ENCODE results near the gene PHLDB1.
"Not testable (repeated sequence)": the region's sequence is repeated elsewhere in the genome, so short reads cannot be mapped to it uniquely, and the experiment has no call there.

The PHLDB1 gene

GRCh38 chr11:118607401-118608359 lies at the start of gene PHLDB1:
TSS of gene PHLDB1 (plus strand) at chr11:118607615. CDS start at chr11:118613837, 6,222 bp downstream.
- DNase-seq (ENCODE audit: low read depth in 3 of 3) = peak in 1 of 3 experiments; percentile 39

- DNase-seq (ENCODE audit: low read depth in 3 of 3) = no peak
Measured at GRCh38 chr11:118560806-118561205, 46.6 kb upstream of the PHLDB1 start.

- no peak for DNase-seq (ENCODE audit: low read depth in 3 of 3)
Measured at GRCh38 chr11:118565051-118565450, 42.4 kb upstream of the PHLDB1 start.

- no peak for DNase-seq (ENCODE audit: low read depth in 3 of 3)
Measured at GRCh38 chr11:118569670-118570069, 37.7 kb upstream of the PHLDB1 start.

GRCh38 chr11:118570787-118571186 lies 36.6 kb upstream of the PHLDB1 start:
- no peak for DNase-seq (ENCODE audit: low read depth in 3 of 3)

GRCh38 chr11:118571701-118572060 lies 35.7 kb upstream of the PHLDB1 start:
- DNase-seq (ENCODE audit: low read depth in 3 of 3) = peak in 1 of 3 experiments; percentile 4

GRCh38 chr11:118572061-118572980 lies 35.1 kb upstream of the PHLDB1 start, which contains the start of gene ARCN1:
TSS of gene ARCN1 (plus strand) at chr11:118572409. CDS start at chr11:118572548, 139 bp downstream.
- peak; percentile 53 to 73 (median 59) for DNase-seq (ENCODE audit: low read depth in 3 of 3)

- peak in 1 of 3 experiments; percentile 12 for DNase-seq (ENCODE audit: low read depth in 3 of 3)
Measured at GRCh38 chr11:118572981-118573550, 34.3 kb upstream of the PHLDB1 start.

- DNase-seq (ENCODE audit: low read depth in 3 of 3) = no peak
Measured at GRCh38 chr11:118574636-118575035, 32.8 kb upstream of the PHLDB1 start.

GRCh38 chr11:118577995-118578394 lies 29.4 kb upstream of the PHLDB1 start:
- not testable (repeated sequence) for DNase-seq (ENCODE audit: low read depth in 3 of 3)

GRCh38 chr11:118581057-118581456 lies 26.4 kb upstream of the PHLDB1 start:
- DNase-seq (ENCODE audit: low read depth in 3 of 3) = no peak

GRCh38 chr11:118587952-118588351 lies 19.5 kb upstream of the PHLDB1 start:
- no peak for DNase-seq (ENCODE audit: low read depth in 3 of 3)

- DNase-seq (ENCODE audit: low read depth in 3 of 3) = no peak
Measured at GRCh38 chr11:118592616-118593367, 14.6 kb upstream of the PHLDB1 start.

- not testable (repeated sequence) for DNase-seq (ENCODE audit: low read depth in 3 of 3)
Measured at GRCh38 chr11:118594984-118595383, 12.4 kb upstream of the PHLDB1 start.

- no peak for DNase-seq (ENCODE audit: low read depth in 3 of 3)
Measured at GRCh38 chr11:118596224-118597146, 10.9 kb upstream of the PHLDB1 start.

GRCh38 chr11:118597556-118597955 lies 9.9 kb upstream of the PHLDB1 start:
- DNase-seq (ENCODE audit: low read depth in 3 of 3) = no peak

- DNase-seq (ENCODE audit: low read depth in 3 of 3) = no peak
Measured at GRCh38 chr11:118602331-118602730, 5.1 kb upstream of the PHLDB1 start.

- DNase-seq (ENCODE audit: low read depth in 3 of 3) = not testable (repeated sequence)
Measured at GRCh38 chr11:118603709-118604108, 3.7 kb upstream of the PHLDB1 start.

- DNase-seq (ENCODE audit: low read depth in 3 of 3) = no peak
Measured at GRCh38 chr11:118604566-118604965, 2.8 kb upstream of the PHLDB1 start.
